PC-9 (cell line): ENCODE data around the gene LAMTOR4.

Experiments
- EZH2 ChIP-seq: fragments of 200-600 bp; sonication (generic); IDR thresholded peaks from 2 replicates; pipeline ENCODE4 v1.8.0; 2017; ENCODE audit warnings: antibody characterized with exemption, low read depth
- TF ChIP-seq, protein P1 (sequence below): fragments of 200-600 bp; sonication (generic); conservative IDR thresholded peaks from 2 replicates; pipeline ENCODE4 v1.6.1; 2017; ENCODE audit warnings: mixed run types, antibody characterized with exemption, mild to moderate bottlenecking, moderate library complexity

DNA sequence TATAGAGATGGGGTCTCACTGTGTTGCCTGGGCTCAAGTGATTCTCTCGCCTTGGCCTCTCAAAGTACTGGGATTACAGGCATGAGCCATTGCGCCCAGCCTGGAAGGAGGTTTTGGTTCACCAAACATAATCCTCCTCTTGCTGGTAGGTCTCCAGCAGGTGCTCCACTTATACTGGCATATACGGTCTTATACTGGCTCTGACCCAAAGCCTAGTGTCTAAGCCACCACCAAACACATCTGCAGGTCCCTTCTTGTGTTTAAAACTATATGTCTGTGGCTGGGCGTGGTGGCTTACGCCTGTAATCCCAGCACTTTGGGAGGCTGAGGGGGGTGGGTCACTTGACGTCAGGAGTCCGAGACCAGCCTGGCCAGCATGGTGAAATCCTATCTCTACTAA, 16.6 kb upstream of the LAMTOR4 start:
- TF ChIP-seq, protein P1, sequence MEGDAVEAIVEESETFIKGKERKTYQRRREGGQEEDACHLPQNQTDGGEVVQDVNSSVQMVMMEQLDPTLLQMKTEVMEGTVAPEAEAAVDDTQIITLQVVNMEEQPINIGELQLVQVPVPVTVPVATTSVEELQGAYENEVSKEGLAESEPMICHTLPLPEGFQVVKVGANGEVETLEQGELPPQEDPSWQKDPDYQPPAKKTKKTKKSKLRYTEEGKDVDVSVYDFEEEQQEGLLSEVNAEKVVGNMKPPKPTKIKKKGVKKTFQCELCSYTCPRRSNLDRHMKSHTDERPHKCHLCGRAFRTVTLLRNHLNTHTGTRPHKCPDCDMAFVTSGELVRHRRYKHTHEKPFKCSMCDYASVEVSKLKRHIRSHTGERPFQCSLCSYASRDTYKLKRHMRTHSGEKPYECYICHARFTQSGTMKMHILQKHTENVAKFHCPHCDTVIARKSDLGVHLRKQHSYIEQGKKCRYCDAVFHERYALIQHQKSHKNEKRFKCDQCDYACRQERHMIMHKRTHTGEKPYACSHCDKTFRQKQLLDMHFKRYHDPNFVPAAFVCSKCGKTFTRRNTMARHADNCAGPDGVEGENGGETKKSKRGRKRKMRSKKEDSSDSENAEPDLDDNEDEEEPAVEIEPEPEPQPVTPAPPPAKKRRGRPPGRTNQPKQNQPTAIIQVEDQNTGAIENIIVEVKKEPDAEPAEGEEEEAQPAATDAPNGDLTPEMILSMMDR = no peak
- no peak for TF ChIP-seq EZH2
